SKM-1 treated with dmso at 0.1 percent for 144 hours (cell line): ENCODE measurements around the gene TXNRD2.

Source experiments
- DNase-seq: peaks from one replicate; lab custom pipeline; 2025; ENCODE audit not compliant: unreplicated experiment; lab: John Stamatoyannopoulos, UW

The TXNRD2 gene

GRCh38 chr22:19967850-19968449 is 26.3 kb upstream of the TXNRD2 start:
- no peak for DNase-seq

- DNase-seq: no peak
Measured at GRCh38 chr22:19966908-19967750, 25.5 kb upstream of the TXNRD2 start.

DNA sequence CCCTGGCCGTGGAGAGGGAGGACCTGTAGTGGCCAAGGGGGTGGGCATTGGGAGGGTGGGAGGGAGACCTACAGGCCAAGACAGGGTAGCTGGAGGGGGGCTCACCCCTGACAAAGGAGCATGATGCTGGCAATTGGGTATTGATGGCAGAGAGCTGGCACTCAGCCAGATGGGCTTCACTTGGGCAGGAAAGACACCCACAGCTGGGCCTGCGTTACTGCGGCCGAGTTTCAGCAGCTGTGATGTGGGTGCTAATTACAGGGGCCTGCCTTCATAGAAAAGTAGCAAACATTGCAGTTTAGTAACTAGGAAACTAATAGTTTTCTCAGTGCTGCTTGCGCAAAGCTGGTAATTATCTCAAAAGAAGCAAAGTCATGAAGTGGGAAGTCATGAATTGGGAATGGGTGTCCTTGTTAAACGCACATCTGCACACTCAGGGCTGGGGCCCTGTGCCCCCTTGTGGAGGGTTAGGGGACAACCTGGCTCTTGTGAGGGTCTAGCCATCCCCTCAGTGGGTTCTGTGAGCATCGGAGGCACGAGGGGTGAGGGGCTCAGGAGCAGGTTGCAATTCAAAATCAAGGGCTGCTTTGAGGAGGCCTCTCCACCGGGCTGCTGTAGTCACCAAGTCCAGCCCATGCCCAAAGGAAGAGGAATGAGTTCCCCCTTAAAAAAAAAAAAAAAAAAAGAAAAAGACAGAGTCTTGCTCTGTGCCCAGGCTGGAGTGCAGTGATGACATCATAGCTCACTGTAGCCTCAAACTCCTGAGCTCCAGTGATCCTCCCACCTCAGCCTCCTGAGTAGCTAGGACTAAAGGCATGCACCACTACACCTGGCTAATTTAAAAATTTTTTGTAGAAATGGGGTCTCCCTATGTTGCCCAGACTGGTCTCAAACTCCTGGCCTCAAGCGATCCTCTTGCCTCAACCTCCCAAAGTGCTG is 24.4 kb upstream of the TXNRD2 start:
- DNase-seq: peak; percentile 18

GRCh38 chr22:19964701-19965386 is 23.2 kb upstream of the TXNRD2 start:
- no peak for DNase-seq

DNA sequence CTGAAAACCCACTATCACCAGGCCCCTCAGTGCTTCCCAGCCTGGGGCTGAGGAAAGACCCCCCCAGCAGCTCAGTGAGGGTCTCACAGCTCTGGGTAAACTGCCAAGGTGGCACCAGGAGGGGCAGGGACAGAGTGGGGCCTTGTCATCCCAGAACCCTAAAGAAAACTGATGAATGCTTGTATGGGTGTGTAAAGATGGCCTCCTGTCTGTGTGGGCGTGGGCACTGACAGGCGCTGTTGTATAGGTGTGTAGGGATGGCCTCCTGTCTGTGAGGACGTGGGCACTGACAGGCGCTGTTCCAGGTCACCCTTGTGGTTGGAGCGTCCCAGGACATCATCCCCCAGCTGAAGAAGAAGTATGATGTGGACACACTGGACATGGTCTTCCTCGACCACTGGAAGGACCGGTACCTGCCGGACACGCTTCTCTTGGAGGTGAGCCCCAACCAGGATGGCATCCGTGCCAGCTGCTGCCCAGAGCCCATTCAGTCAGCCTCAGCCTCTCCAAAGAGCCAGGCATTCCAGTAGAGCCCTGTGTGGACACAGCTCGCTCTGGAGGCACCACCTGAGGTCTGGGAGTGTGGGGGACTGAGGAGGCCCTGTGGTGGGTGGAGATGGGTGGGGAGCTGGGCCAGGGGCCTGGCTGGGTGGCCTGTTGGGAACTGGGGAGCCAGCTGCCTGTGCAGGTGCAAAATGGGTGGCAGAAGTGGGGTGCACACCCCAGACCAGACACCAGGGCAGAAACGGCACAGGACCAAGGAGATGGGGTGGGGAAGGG is 22.4 kb upstream of the TXNRD2 start:
- no peak for DNase-seq

- DNase-seq: no peak
Measured at GRCh38 chr22:19962909-19963806, 21.5 kb upstream of the TXNRD2 start.

- DNase-seq: peak; percentile 48
Measured at GRCh38 chr22:19962246-19962908, 20.8 kb upstream of the TXNRD2 start.

- no peak for DNase-seq
Measured at GRCh38 chr22:19961868-19962245, 20.2 kb upstream of the TXNRD2 start.

DNA sequence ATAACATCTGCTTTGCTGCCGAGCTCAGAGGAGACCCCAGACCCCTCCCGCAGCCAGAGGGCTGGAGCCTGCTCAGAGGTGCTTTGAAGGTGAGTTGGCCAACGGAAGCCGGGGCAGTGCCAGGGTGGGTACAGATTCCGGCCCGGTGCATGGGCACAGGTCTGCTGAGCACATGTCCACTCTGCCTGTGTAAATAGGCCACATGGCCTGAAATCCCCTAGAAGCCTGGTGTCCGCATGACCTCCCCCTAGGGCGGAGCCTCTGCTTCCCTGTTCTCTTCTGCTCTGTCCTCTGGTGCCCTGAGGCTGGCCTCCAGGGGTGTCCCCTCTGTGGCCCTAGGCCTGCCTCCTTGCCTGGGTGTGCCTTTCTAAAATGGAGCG is 19.6 kb upstream of the TXNRD2 start:
- DNase-seq: no peak

DNA sequence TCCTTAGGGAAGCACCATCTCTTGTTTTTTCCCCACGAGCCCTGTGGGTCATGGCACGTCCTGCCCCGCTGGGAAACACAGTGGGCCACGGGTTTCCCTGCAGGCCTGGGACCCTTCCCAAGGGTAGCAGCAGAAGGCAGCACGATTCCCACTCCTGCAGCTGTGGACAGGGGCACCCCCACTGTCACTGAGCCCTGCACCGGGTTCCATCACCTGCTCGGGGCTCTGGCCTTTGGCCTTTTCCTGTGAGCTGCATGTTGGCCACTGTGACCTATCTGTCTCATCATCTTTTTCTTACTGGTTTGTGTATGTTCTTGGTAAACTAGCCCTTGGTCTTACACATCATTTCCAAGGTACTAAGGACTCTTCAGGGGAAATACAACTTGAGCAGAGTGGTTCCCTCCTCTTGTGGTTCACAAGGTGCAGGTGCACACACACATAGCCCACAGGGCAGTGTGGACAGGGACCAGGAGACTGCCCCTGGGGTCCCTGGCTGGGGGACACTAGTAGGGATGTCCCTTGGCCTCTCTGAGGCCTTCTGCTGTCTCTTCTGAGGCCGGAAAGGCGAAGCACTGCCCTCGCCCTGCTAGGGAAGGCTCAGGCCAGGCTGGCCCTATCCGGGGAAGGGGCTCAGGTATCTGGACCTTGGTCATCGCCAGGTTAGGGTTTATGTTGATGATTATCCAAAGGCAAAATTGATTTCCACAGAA is 19.0 kb upstream of the TXNRD2 start:
- DNase-seq: no peak

DNA sequence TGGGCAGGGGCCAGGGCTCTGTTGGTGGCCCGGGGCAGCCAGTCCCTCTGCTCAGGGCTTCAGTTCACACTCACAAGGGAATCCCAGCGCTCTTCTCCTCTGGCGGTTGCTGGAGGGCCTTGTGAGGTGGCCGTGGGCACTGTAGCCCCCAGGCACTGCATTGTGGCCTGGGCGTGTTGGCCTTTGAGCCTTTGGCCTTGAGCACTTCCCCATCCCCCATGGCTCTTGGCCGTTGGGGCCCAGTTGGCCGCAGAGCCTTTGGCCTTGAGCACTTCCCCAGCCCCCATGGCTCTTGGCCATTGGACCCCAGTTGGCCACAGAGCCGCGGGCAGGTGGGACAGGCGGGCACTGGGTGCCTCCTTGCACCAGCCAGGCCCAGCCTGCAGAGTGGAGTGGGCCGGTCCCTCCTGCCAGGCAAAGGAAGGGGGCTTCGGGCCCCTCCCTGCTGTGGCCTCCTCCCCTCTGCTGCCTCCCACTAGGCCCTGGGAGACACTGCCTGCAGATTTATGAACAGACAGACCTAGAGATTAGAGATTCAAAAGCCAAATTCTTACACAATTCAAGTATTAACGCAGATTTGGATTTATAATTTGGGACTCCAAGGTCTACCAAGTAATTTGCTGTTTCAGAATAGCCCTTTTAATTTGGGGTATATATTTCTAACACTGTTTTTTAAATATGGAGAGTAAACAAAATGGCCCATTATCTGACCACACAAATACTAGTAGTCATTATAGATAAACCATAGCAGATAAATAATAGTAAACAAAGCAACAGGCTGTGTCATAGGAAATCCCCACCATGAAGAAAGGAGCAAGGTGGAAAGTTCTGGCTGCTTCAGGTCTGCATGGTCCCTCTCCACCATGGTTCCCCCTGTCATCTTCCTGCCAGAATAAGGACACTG is 18.2 kb upstream of the TXNRD2 start:
- DNase-seq: no peak

- no peak for DNase-seq
Measured at GRCh38 chr22:19959043-19959586, 17.5 kb upstream of the TXNRD2 start.

DNA sequence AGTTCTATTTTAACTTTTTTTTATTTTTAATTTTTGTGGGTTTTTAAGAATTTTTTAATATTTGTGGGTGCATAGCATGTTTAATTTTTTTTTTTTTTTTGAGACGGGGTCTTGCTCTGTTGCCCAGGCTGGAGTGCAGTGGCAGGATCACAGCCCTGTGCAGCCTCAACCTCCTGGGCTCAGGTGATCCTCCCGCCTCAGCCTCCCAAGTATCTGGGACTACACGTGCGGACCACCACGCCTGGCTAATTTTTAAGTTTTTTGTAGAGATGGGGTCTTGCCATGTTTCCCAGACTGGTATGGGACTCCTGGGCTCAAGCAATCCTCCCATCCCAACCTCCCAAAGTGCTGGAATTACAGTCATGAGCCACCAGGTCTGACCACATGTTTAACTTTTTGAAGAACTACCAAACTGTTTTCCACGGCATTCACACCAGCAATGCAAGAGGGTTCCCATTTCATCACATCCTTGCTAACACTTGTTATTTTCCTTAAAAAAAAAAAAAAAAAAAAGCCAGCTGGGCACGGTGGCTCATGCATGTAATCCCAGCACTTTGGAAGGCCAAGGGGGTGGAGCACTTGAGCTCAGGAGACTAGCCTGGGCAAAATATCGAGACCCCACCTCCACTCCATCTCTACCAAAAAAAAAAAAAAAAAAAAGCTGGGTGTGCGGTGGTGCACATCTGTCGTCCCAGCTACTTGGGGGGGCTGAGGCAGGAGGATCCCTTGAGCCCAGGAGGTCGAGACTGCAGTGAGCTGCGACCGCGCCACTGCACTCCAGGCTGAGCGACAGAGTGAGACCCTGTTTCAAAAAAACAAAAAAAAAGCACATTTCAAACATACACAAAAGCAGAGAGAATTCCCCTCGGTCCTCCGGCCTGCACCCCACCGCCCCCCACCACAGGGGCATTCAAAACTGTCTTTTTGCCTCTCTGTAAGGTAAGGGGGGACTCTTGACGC is 16.7 kb upstream of the TXNRD2 start:
- DNase-seq: no peak

GRCh38 chr22:19957445-19957844 is 15.8 kb upstream of the TXNRD2 start:
- no peak for DNase-seq

DNA sequence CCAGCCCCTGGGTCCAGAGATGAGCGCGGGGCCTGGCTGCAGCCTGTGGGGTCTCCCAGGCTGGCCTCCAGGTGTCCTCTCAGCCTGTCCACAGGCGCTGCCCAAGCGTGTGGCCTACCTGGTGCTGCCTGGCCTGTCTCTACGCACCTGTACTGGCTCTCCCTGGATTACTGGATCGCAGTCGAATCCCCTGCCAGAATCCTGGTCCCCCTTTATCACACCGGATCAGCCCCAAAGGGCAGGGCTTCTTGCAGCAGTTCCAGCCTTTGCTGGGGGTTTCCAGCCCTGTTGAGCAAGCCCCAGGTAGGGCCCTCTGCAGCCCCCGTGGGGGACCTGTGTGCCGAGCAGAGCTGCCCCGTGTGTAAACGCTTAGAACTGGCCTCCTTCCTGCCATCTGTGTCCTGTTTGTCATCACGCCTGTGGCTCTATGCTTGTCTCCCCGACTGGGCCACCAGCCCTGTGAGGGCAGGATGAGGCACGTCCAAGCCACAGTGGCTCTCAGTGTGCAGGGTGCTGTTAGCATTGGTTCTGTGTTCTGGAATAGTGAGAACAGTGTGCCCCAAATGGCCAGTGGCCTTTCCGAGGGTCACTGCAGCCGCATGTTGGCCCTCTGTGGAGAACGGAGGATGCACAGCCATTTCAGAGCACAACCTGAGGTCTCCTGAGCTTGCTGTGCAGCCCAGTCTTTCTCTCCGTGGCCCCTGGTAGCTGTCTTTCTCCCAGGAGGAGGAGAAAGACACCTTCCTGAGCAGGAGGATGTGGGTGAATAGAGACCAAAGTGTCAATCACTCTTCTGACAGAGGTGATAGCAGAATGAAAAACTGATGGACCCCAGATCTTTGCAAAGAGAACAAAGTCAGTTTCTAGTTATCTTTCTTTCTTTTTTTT is 13.9 kb upstream of the TXNRD2 start:
- DNase-seq: no peak
